ENCODE measurements around the gene B4GALNT3. TPM values are rescaled to one million over a fixed set of nuclear protein-coding genes. Genes with fewer than 3 reads are reported as not detected.

Gene B4GALNT3
- 10.3 and 11.6 TPM in 2 replicates for total RNA-seq

GRCh38 chr12:459430-460258, at the start of gene B4GALNT3:
TSS of gene B4GALNT3 (plus strand) at chr12:459939. CDS start at chr12:460377, 438 bp downstream.

Other genes with a start within 250 kb of the B4GALNT3 start
- gene SLC6A12, start 245.8 kb upstream of the B4GALNT3 start, total RNA-seq, result not detected in 2 replicates
- gene SLC6A13, start 197.1 kb upstream of the B4GALNT3 start, total RNA-seq, result not detected in 2 replicates
- gene KDM5A, start 70.6 kb upstream of the B4GALNT3 start, total RNA-seq, result 23.0 and 41.7 TPM in 2 replicates
- gene CCDC77, start 58.3 kb upstream of the B4GALNT3 start, total RNA-seq, result 4.9 and 5.1 TPM in 2 replicates
- gene NINJ2, start 203.5 kb downstream of the B4GALNT3 start, total RNA-seq, result not detected in 2 replicates

All from airway epithelial cell (primary cell).